GM21360 (cell line): Measurements from ENCODE around the gene ARID5A.

Experiments used
- ATAC-seq: cut with Tn5 transposase; IDR thresholded peaks from one replicate; pipeline ENCODE4 v1.9.1; 2021; ENCODE audit warnings: mild to moderate bottlenecking, moderate library complexity; ENCODE audit not compliant: unreplicated experiment

The ARID5A gene

DNA sequence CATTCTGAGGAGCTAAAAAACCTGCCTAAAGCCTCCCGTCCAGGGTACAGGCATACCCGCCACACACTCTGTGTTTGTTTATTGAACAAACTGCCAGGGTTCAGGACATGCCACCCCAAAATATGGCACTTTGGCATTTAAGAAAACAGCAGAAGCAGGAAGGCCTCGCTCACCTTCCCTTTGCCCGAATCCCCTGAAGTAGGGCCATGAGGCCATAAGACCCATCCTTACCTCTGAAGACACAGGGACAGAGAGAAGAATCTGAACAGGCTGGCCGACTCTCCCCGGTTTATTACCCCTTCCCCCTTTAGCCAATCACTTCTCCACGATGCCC is 29.7 kb upstream of the ARID5A start:
- no peak for ATAC-seq

- no peak for ATAC-seq
Measured at GRCh38 chr2:96507957-96508520, 28.5 kb upstream of the ARID5A start.

DNA sequence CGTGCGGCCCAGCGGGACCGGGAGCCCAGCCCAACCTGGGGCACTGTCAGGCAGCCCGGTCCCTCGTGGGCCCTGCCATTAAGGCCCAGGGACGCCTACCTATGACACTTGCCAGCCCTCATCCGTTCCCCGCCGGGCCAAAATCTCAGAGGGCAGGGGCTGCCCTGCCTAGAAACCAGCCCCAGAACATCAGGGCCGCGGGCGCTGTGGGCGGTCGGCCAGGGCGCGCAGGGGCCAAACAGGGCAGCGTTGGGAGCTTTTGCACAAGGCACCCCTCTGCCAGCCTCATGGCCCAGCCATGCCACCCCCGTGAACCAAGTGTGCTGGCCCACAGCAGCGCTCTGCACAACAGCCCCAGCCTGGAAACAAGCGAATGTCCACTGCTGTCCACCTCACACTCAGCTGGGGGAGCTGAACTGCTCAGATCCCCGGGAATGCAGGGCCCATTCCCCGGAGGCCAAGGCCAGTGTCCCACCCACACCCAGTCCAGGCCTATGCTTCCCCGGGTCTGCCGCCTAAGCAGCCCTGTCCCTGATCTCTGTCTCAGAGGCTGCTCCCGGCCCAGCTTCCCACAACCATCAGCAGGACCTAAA is 27.9 kb upstream of the ARID5A start:
- ATAC-seq, result no peak

GRCh38 chr2:96509114-96509846 is 27.3 kb upstream of the ARID5A start:
- ATAC-seq, result peak; percentile 69

DNA sequence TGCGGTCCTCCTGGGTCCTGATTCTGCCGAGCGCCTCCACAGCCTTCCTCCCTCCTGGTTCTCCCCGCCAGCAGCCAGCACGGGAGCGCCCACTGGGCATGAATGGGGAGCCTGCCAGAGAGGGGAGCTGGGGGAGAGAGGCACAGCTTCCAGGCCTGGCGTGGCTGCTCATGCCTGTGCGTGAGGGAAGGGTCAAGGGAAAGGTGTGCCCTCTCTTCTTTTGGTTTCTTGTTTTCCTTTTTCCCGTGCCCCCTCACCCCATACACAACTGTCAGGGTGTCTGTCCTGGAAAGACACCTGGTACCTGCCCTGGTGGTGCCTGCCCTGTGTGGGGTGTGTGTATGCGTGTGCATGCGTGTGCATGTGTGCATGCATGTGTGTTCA is 26.7 kb upstream of the ARID5A start:
- no peak for ATAC-seq

DNA sequence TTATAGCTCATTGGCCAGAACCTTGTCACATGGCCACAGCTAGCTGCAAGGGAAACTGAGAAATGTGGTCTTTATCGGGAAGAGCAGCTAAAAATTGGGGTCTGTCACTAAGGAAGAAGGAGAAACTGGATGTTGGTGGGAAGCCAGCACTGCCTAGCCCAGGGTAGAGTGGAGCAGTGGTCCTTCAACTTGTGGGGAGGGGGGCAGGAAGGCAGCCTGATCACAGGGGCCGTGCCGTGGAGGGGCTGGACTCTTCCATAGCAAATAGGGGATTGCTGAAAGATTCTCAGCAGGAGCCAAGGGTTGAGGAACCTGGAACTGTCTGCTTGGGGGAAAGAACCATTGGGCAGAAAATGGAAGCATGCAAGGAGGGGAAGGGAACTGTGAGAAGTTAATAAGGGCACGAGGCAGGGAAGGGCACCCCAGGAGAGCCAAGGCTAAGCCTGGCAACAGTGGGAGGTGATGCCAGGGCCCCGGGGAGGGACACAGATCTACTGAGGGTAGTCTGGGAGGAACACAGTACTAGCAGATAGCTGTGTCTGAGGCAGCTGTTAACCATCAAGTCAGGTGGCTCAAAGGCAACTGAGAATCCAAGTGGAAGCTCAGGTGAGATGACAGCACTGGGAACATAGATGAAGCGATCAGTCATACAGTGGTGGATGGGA is 25.5 kb upstream of the ARID5A start:
- no peak for ATAC-seq

DNA sequence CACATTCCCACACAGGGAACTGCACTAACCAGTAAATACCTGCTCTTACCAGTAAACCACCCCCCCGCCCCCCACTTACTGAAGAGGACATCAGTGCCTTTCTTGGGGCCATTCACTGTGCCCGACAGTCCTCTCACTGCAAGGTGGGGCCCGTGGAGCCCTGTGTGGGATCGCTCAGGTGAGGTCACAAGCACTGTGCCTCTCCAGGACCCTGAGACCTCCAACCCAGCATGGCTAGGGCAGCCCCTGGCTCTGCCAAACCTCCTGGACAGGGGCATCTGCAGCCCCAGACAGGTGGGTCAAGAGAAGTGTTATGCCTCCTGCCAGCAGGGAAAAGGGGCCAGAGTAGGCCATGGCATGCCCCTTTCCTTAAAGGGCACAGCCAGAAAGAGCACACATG is 24.7 kb upstream of the ARID5A start:
- ATAC-seq, result no peak

- ATAC-seq, result no peak
Measured at GRCh38 chr2:96512341-96512740, 24.2 kb upstream of the ARID5A start.

- ATAC-seq, result no peak
Measured at GRCh38 chr2:96514521-96514920, 22.0 kb upstream of the ARID5A start.

DNA sequence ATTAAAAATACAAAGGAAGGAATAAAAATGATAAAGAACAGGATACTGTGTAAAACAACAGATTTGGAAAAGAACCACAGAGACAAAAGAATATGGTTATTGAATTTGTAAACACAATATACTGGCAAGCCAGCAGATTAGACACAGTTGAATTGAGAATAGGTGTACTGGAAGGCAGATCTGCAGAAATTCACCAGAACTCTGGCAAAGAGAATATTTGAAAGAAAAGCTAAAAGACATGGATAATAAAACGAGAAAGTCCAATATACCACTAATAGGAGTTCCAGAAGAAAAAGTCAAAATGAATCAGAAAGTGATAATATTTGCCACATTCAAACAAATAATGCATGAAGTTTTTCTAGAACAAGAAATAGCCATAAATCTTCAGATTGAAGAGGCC is 19.5 kb upstream of the ARID5A start:
- no peak for ATAC-seq

DNA sequence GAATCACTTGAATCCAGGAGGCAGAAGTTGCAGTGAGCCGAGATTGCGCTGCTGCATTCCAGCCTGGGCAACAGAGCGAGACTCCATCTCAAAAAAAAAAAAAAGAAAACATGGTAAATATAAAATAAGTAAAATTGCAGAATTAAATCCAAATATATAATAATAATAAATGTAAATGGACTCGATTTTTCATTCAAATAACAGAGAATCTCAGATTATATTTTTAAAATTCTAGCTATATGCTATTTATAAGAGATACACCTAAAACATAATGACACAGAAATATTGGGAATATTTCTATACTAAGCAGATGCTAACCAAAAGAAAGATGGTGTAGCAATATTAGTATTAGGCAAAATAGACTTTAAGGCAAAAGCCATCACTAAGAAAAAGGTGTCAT is 16.3 kb upstream of the ARID5A start:
- ATAC-seq, result no peak

DNA sequence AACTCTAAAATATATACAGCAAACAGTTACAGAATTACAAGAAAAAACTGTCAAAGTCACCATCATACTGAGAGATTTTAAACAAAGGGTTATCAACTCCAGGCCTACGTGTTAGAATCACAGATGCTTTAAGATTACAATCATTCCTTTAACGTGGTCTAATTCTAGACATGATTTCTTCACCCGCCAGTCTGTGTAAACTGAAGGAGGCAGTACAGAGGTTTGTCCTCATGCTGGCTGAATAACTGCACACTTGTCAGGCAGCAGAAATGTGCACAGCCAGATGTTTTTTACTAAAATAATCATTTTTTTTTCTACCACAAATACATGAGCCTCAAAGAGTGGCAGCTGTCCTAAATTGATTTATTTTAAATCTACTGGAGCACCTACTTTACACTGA is 15.9 kb upstream of the ARID5A start:
- ATAC-seq, result no peak

DNA sequence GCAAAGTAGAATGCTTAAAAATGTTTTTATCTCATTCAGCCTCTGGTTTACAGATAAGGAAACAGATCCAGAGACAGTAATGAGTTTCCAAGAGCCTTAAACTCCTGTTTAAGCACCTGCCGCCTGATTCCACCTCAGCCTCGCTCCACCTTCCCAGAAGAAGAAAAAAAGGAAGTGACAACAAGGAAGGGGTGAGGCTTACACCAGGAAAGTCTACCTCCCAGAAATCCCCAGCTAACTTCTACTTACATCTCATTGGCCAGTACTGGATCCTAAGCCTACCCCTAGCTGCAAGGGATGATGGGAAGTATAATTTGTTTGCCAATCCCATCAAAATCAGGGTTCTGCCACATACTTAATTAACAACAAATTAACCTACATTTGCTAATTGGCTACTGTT is 15.3 kb upstream of the ARID5A start:
- no peak for ATAC-seq

DNA sequence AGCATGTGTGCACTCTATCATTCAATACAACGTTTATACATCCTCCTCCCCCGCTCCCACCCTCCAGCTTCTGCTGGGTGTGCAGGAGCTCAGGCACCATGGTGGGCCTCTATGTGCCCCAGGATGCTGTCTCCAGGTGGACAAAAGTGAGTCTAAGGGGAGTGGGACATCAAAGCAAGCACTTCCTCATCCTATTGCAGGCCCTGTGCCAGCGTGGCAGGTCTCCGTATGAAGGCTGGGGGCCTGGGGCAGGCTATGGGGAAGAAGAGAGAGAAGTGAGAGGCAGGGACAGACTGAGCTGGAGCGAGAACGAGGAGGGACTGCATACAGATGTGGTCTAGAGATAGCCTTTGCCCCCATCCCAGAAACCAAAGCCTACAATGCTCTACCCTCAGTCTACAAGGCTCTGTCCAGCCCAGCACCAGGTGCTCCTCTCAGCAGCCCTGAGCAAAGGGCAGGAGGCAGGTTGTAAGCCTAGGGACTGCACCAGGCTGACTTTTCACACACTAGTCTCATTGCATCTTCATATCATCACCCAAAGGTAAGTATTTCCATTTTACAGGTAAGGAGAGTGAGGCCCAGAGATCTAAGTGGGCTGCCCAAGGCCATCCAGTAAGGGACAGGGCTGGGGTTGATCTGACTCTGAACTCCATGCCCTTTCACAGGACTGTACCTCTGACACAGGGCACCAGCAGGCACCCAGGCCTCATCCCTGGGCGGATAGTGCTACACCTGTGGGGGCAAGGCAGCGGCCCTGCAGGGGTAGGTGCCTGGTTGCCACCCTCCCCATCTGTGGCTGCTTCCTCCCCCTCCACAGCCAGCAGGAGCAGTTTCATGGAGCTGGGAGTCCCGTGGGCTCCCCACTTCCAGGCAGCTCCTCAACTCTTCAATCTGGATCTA is 14.0 kb upstream of the ARID5A start:
- no peak for ATAC-seq

- ATAC-seq, result no peak
Measured at GRCh38 chr2:96523659-96524481, 12.7 kb upstream of the ARID5A start.

DNA sequence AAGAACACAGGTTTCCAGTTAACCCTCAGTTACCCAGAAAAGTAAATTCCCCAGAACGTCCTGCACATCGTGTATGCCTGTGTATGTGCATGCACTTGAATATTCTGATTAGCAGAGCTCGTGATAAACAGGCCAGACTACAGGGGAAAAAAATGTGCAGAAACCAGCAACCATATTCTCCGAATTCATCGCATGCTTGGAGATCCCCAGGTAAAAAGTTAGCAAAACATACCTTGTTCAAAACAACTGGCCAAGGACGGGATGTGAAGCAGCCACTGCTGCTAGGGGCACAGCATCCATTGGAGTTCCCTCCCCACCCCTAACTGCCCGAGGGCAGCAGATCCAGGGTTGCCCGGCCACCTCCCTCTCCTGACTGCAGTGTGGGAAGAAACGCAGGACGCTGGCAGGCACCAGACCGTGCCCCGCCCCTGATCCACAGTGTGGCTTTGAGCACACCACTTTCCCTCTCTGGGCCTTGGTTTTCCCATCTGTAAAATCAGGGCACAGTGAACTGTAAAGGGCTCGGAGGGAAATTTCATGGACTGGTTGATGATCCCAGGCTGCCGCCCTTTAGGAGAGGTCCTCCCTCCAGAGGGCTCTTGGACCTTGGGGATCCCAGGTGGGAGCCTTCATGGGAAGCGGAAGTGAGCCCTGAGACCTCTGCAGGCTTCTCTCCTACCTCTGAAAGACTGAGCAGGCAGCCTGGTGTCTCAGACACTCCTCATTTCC is 11.9 kb upstream of the ARID5A start:
- no peak for ATAC-seq

DNA sequence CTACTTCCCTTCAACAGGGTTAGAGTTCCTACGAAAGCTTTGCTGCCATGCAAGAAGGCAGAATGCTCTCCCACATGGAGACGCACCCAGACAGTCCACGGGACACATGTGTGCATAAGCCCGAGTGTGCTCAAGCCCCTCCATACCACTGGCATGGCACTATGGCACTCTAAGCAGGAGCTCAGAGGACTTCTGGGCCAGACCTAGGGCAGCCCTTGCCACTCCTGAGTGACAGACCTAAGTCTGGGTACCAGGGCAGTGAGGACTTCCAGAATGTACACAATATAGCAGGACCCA is 11.4 kb upstream of the ARID5A start:
- no peak for ATAC-seq

DNA sequence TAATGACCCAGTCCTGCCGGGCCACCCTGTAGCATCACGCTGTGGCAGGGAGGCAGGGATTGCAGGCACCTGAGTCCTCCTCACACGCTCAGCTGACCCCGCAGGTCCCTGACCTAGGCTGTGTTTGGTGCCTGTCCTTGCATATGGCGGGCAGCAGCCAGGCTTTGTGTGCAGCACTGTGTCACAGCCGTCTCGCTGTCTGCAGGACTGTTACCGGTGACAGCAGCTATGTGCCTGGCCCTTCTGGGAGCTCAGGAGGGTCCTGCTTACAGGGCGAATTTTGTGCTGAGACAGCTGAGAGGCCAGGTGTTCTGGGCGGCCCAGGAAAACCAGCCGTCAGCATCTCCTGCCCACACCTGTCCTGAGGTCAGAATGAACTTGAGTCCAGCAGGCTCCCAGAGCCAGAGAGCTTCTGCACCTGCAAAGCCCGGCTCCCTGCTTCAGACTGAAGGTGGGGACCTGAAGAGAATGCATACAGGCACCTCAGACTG is 10.4 kb upstream of the ARID5A start:
- no peak for ATAC-seq

- ATAC-seq, result no peak
Measured at GRCh38 chr2:96526615-96527285, 9.8 kb upstream of the ARID5A start.
